ENCODE data around the gene CEP170. TPM values are rescaled to one million over a fixed set of nuclear protein-coding genes. Genes with fewer than 3 reads are reported as not detected.

Gene CEP170
- total RNA-seq, 1 experiment from 2014 or later, result 97.7 TPM

DNA sequence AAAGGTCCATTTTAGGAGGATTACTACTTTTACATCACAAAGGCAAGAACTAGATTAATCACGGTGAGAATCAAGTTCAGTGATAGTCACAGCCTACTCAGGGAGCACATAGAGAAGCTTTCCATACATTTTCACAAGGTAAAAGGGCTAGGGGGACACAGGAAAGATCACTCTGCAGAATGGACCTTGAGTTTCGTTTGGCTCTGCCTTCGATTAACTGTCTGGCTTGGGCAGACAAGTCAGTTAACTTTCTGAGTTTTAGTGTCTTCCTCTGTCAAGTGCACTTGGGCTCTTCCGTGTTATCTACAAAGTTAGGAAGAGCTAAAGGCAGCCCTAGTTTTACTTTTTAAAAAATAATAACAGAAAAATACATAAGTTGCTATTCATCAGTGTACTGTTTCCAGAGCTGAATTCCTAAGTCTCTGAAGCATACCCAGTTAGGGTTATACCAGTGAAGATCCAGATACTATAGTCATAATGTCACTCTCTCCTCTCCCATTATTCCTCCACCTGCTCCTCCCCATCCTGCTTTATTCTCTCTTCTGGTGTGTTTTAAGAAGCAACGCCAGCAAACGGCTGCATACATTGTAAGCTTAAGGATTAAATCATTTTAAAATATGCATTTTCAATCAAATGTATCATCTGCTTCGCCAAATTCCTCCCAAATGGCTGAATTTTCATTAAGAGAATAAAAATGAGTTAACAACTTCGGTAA is 1.7 kb downstream of the CEP170 start:
- Histone ChIP-seq H4K20me1 (ENCODE audit: control insufficient read depth, insufficient read depth, insufficient read length) (no peaks in the 10 kb centered on the region), H3K4me2 (ENCODE audit: insufficient read depth, insufficient read length, low read length) (peak overlapping the region; percentile 80), H3K79me2 (ENCODE audit: insufficient read depth, low read length) (peaks cover 22% of the 10 kb centered on the region), H2BK20ac (ENCODE audit: low read depth, low read length, poor library complexity, severe bottlenecking) (no peak overlapping the region), H2BK12ac (ENCODE audit: insufficient read length, low read depth, low read length) (no peak overlapping the region), H3K18ac (ENCODE audit: insufficient read length, low read depth, low read length) (no peak overlapping the region), H3K23ac (ENCODE audit: insufficient read length, low read depth, low read length) (no peak overlapping the region), H4K91ac (ENCODE audit: insufficient read length, low read depth, low read length) (no peak overlapping the region), H4K5ac (ENCODE audit: insufficient read length, low read depth, low read length) (no peak overlapping the region), H3K9ac (ENCODE audit: extremely low read depth, insufficient read length, low read length) (peak overlapping the region; percentile 64), H3T11ph (ENCODE audit: low read length) (no peak overlapping the region), H3K9me3 (ENCODE audit: control insufficient read depth, low read depth, low read length) (no peaks in the 10 kb centered on the region), H2BK15ac (ENCODE audit: low read depth, low read length) (no peak overlapping the region), H2BK5ac (ENCODE audit: insufficient read length, low read length) (no peak overlapping the region), H3K14ac (ENCODE audit: insufficient read depth, low read length) (no peak overlapping the region), H3K27me3 (ENCODE audit: insufficient read depth, low read length) (no peaks in the 10 kb centered on the region), H4K8ac (replicated peaks; ENCODE audit: insufficient read length, low read depth, low read length) (no peak overlapping the region), H3K4ac (ENCODE audit: low read depth, low read length) (no peak overlapping the region), H3K79me1 (ENCODE audit: insufficient read depth, low read depth, low read length, poor library complexity, severe bottlenecking) (no peaks in the 10 kb centered on the region), H3K56ac (ENCODE audit: insufficient read length, low read depth, low read length) (no peak overlapping the region), H2AK5ac (ENCODE audit: insufficient read length, low read length) (no peak overlapping the region), H3K4me1 (ENCODE audit: insufficient read depth, low read length) (peaks cover 2% of the 10 kb centered on the region; the same call in 1 of the 2 replicates), H3K23me2 (ENCODE audit: insufficient read length, low read depth, low read length, poor library complexity, severe bottlenecking) (peaks cover 13% of the 10 kb centered on the region), H2BK120ac (ENCODE audit: low read depth, low read length, poor library complexity, severe bottlenecking) (no peak overlapping the region), H3K27ac (ENCODE audit: insufficient read length, low read depth, low read length) (no peak overlapping the region), H2AFZ (ENCODE audit: low read length) (no peak overlapping the region)
- Mint-ChIP-seq H3K4me3 (peak overlapping the region; percentile 98 to 99), H3K4me1 (peaks cover 39 to 49% of the 10 kb centered on the region in 2 experiments), H3K27ac (peak overlapping the region in 2 of 3 experiments; percentile 6 to 98; a peak in 3 of 7 replicates), H3K9me3 (no peaks in the 10 kb centered on the region), H3K36me3 (ENCODE audit: insufficient read depth in 1 of 3, low read depth in 3 of 3) (no peaks in the 10 kb centered on the region; a peak in 2 of 7 replicates), H3K27me3 (ENCODE audit: low read depth) (no peaks in the 10 kb centered on the region)
- DNase-seq, result no peak
- WGBS (ENCODE audit: extremely low coverage, insufficient read length, low lambda C conversion rate), result no CpG with 5 or more reads among the region's 8 CpGs
- TF ChIP-seq CTCF (conservative IDR thresholded peaks at IDR 0.05), result no peak
